SK-N-SH (cell line): ENCODE results near the gene RAPGEF4. TPM values are rescaled to one million over a fixed set of nuclear protein-coding genes. Genes with fewer than 3 reads are reported as not detected.

ENCODE experiments used
- CTCF ChIA-PET: fragments of 300-600, 350-600 bp; formaldehyde crosslinking; extraction: SDS; loops from one replicate; lab custom pipeline; 2021; lab: Yijun Ruan, JAX
- POLR2A ChIA-PET: fragments of 350-600 bp; sonication (Branson Sonifier 250); formaldehyde crosslinking; extraction: SDS; loops from one replicate; lab custom pipeline; 2020; ENCODE audit warnings: antibody characterized with exemption, inconsistent platforms; lab: Yijun Ruan, JAX
- DNase-seq: peaks from one replicate; pipeline ENCODE4 v3.0.0; 2012
- H2AFZ ChIP-seq: fragments of 200-600 bp; sonication (generic); 2 replicates; pipeline ENCODE4 v1.8.1; 2016; ENCODE audit warnings: antibody characterized with exemption, mild to moderate bottlenecking, low read depth
- H3F3A ChIP-seq: fragments of 200-600 bp; sonication (generic); replicated peaks from 2 replicates; pipeline ENCODE3; 2016; ENCODE audit warnings: antibody characterized with exemption, mild to moderate bottlenecking; ENCODE audit not compliant: insufficient read depth
- H3K27ac ChIP-seq, 2 experiments: fragments of 200-500 bp in 1 of 2; fragments of 200-600 bp in 1 of 2; sonication (Bioruptor generic) in 1 of 2; sonication (generic), shearing (Covaris generic) in 1 of 2; 2 replicates each; pipeline versions ENCODE4 v1.5.1 to v1.6.1; 2014 to 2016; ENCODE audit warnings: low read depth in 2 of 2, inconsistent platforms in 1 of 2, low read length in 1 of 2, mild to moderate bottlenecking in 1 of 2, mixed read lengths in 1 of 2
- H3K27me3 ChIP-seq: fragments of 200-600 bp; sonication (generic), shearing (Covaris generic); 2 replicates; pipeline ENCODE4 v1.6.1; 2016; ENCODE audit warnings: mixed run types; ENCODE audit not compliant: insufficient read depth
- H3K36me3 ChIP-seq, 2 experiments: fragments of 200-500 bp in 1 of 2; fragments of 200-600 bp in 1 of 2; sonication (Bioruptor generic) in 1 of 2; sonication (generic) in 1 of 2; replicated peaks in 1 of 2; 2 replicates each; pipeline versions ENCODE3 to v1.5.1; 2014 to 2016; ENCODE audit warnings: low read length in 1 of 2, mild to moderate bottlenecking in 1 of 2; ENCODE audit not compliant: insufficient read depth in 2 of 2, control insufficient read depth in 1 of 2
- H3K4me1 ChIP-seq, 2 experiments: fragments of 200-500 bp in 1 of 2; fragments of 200-600 bp in 1 of 2; sonication (Bioruptor generic) in 1 of 2; sonication (generic), shearing (Covaris generic) in 1 of 2; 2 replicates each; pipeline versions ENCODE4 v1.5.1 to v1.6.1; 2014 to 2016; ENCODE audit warnings: low read depth in 1 of 2, low read length in 1 of 2, mixed run types in 1 of 2; ENCODE audit not compliant: insufficient read depth in 2 of 2, control insufficient read depth in 1 of 2
- H3K4me2 ChIP-seq: fragments of 200-600 bp; sonication (generic), shearing (Covaris generic); 2 replicates; pipeline ENCODE4 v1.6.1; 2017; ENCODE audit warnings: mixed run types
- H3K4me3 ChIP-seq, 2 experiments: fragments of 200-500 bp in 1 of 2; fragments of 200-600 bp in 1 of 2; sonication (Bioruptor generic) in 1 of 2; sonication (generic), shearing (Covaris generic) in 1 of 2; 2 replicates each; pipeline versions ENCODE4 v1.5.1 to v1.8.1; 2014 to 2016; ENCODE audit warnings: low read depth in 2 of 2, inconsistent platforms in 1 of 2, low read length in 1 of 2, mild to moderate bottlenecking in 1 of 2, mixed read lengths in 1 of 2, moderate library complexity in 1 of 2
- H3K79me2 ChIP-seq: fragments of 200-600 bp; sonication (generic); 2 replicates; pipeline ENCODE4 v1.8.1; 2017; ENCODE audit warnings: mild to moderate bottlenecking; ENCODE audit not compliant: insufficient read depth
- H3K9ac ChIP-seq: fragments of 200-600 bp; sonication (generic); 2 replicates; pipeline ENCODE4 v1.6.1; 2017; ENCODE audit warnings: mixed run types
- H3K9me2 ChIP-seq: fragments of 200-600 bp; sonication (generic); 2 replicates; pipeline ENCODE4 v1.6.1; 2017; ENCODE audit warnings: mixed run types
- H3K9me3 ChIP-seq: fragments of 200-600 bp; sonication (generic); 2 replicates; pipeline ENCODE4 v1.6.1; 2017; ENCODE audit warnings: mixed run types, mild to moderate bottlenecking, moderate library complexity
- H4K20me1 ChIP-seq: fragments of 200-600 bp; sonication (generic); 2 replicates; pipeline ENCODE4 v1.6.1; 2017; ENCODE audit warnings: mild to moderate bottlenecking, mixed run types; ENCODE audit not compliant: insufficient read depth
- CTCF ChIP-seq: fragments of 200-600 bp; sonication (generic); IDR thresholded peaks from 2 replicates; pipeline ENCODE4 v1.6.1; 2017; ENCODE audit warnings: antibody characterized with exemption, mild to moderate bottlenecking, moderate library complexity
- ELF1 ChIP-seq: IDR thresholded peaks from 2 replicates; pipeline ENCODE4 v1.4.0; 2012
- FOXJ3 ChIP-seq: sonication (generic); formaldehyde crosslinking; IDR thresholded peaks from 2 replicates; pipeline ENCODE4 v1.5.1; 2020; ENCODE audit warnings: mild to moderate bottlenecking, missing genetic modification reagents
- GABPA ChIP-seq: IDR thresholded peaks from 2 replicates; pipeline ENCODE4 v1.4.0; 2012; ENCODE audit warnings: low read depth, mild to moderate bottlenecking
- IRF3 ChIP-seq: fragments of 150-350 bp; IDR thresholded peaks from 2 replicates; pipeline ENCODE4 v1.6.1; 2016; ENCODE audit warnings: mild to moderate bottlenecking, low read depth, low read length
- JUND ChIP-seq: IDR thresholded peaks from 2 replicates; pipeline ENCODE4 v1.4.0; 2012
- NFIC ChIP-seq: IDR thresholded peaks from 2 replicates; pipeline ENCODE4 v1.4.0; 2012; ENCODE audit warnings: borderline replicate concordance
- NRF1 ChIP-seq: IDR thresholded peaks from 2 replicates; pipeline ENCODE4 v1.6.1; 2012; ENCODE audit warnings: low read depth, mild to moderate bottlenecking, low read length
- PBX3 ChIP-seq: IDR thresholded peaks from 2 replicates; pipeline ENCODE4; 2012
- POLR2AphosphoS5 ChIP-seq: IDR thresholded peaks from 2 replicates; pipeline ENCODE4 v1.6.1; 2012; ENCODE audit warnings: low read depth, low read length
- RAD21 ChIP-seq: IDR thresholded peaks from 2 replicates; pipeline ENCODE4 v1.6.1; 2012; ENCODE audit warnings: mild to moderate bottlenecking, low read length
- RCOR1 ChIP-seq: fragments of 150-350 bp; IDR thresholded peaks from 2 replicates; pipeline ENCODE4 v1.6.1; 2017; ENCODE audit warnings: antibody characterized with exemption, low read length
- REST ChIP-seq: IDR thresholded peaks from 2 replicates; pipeline ENCODE4 v1.6.1; 2012; ENCODE audit warnings: mild to moderate bottlenecking, low read depth, low read length, moderate library complexity
- SIN3A ChIP-seq: IDR thresholded peaks from 2 replicates; pipeline ENCODE4 v1.6.1; 2012; ENCODE audit warnings: low read depth, mild to moderate bottlenecking, low read length, moderate library complexity, borderline replicate concordance
- SMC3 ChIP-seq: IDR thresholded peaks from 2 replicates; pipeline ENCODE4 v1.6.1; 2012; ENCODE audit warnings: low read depth, low read length, improper control_type of control experiment
- WGBS: methylation state at CpG from one replicate; pipeline ENCODE4 v1.1.6; 2017; ENCODE audit warnings: low lambda C conversion rate; 5-methylcytosine and 5-hydroxymethylcytosine counted together
- polyA plus RNA-seq, 3 experiments: library from polyadenylated mRNA; depleted of rRNA; stranded (reverse); fragments of >200 nt; gene quantifications; 2 replicates each; pipeline ENCODE4 v1.2.3, GENCODE V29; 2012
- TF ChIP-seq, protein P1 (sequence below): IDR thresholded peaks from 2 replicates; pipeline ENCODE4 v1.4.0; 2012; ENCODE audit warnings: low read depth

The RAPGEF4 gene
- polyA plus RNA-seq, 1 of the 3 experiments (the other 2 are of a cell fraction), result 0.30 TPM

- WGBS, result 65% methylated on average over 4 of the region's 16 CpGs
- H2AFZ ChIP-seq, result no peak overlapping the region
- no peak overlapping the region for H3K9ac ChIP-seq
- no peaks in the 10 kb centered on the region for H3K9me2 ChIP-seq
- no peak overlapping the region for H3K4me2 ChIP-seq
- H3K27ac ChIP-seq, result no peak overlapping the region
- no peaks in the 10 kb centered on the region for H3K27me3 ChIP-seq
- no peak for DNase-seq
- H3F3A ChIP-seq, result peaks cover 13% of the 10 kb centered on the region
- H4K20me1 ChIP-seq, result no peaks in the 10 kb centered on the region
- CTCF ChIA-PET, result interaction anchor here (0.8 to 1.4 kb wide), 4 partner anchors 119 to 249 kb away, joined by 3 to 5 read pairs (median 4); no protein-coding TSS in a partner anchor
- no peak overlapping the region for H3K4me3 ChIP-seq
- TF ChIP-seq RAD21 (no peak), NFIC (no peak), SIN3A (no peak), JUND (no peak), FOXJ3 (CRISPR knock-in tag) (no peak)
- TF ChIP-seq, protein P1, sequence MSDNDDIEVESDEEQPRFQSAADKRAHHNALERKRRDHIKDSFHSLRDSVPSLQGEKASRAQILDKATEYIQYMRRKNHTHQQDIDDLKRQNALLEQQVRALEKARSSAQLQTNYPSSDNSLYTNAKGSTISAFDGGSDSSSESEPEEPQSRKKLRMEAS, result no peak
- H3K36me3 ChIP-seq, result no peaks in the 10 kb centered on the region
- POLR2A ChIA-PET, result no interaction called here
- H3K4me1 ChIP-seq, result peaks cover 0 to 4% of the 10 kb centered on the region in 2 experiments; a peak in 2 of 4 replicates
- no peaks in the 10 kb centered on the region for H3K79me2 ChIP-seq
- no peaks in the 10 kb centered on the region for H3K9me3 ChIP-seq
Measured at GRCh38 chr2:172713365-172713875, 22.2 kb upstream of the RAPGEF4 start.

DNA sequence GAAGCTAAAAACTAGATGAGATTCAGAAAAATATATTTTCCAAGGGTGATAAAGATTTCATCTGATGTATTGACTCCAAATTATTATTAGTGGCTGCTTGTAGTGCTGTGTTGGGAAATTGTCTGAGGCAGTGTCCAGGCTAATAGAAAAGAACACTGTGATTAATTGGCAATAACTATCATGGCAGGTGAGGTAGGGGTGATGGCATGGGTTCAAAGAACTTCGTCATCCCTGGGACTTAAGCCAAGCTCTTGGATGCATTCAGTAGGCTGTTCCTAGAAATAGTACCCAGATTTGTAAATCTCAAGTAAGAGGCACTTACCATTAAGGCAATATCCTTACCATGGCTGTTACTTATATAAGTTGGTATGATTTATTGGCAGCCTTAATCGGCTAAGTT, 13.2 kb upstream of the RAPGEF4 start:
- no peak for DNase-seq
- WGBS, result 58% methylated on average over 2 of the region's 2 CpGs
- Histone ChIP-seq H3F3A (no peaks in the 10 kb centered on the region), H3K36me3 (no peaks in the 10 kb centered on the region), H3K79me2 (no peaks in the 10 kb centered on the region), H3K27me3 (no peaks in the 10 kb centered on the region), H4K20me1 (no peaks in the 10 kb centered on the region), H3K4me3 (no peak overlapping the region), H3K9me2 (no peaks in the 10 kb centered on the region), H3K27ac (no peak overlapping the region), H3K4me2 (no peak overlapping the region), H2AFZ (no peak overlapping the region), H3K9ac (no peak overlapping the region), H3K4me1 (no peaks in the 10 kb centered on the region), H3K9me3 (no peaks in the 10 kb centered on the region)
- TF ChIP-seq JUND (no peak), SMC3 (no peak), RCOR1 (no peak), IRF3 (no peak), SIN3A (no peak), NRF1 (no peak), CTCF (no peak), FOXJ3 (CRISPR knock-in tag) (no peak), POLR2AphosphoS5 (no peak), PBX3 (no peak), GABPA (no peak), ELF1 (no peak), REST (no peak)
- ChIA-PET CTCF (interaction anchor here (1.1 to 1.5 kb wide), 2 partner anchors 10 to 12 kb away, joined by 6 to 7 read pairs; no protein-coding TSS in a partner anchor), POLR2A (no interaction called here)
